Activated CD4-positive, alpha-beta T cell treated with anti-CD3 and anti-CD28 coated beads, Interleukin-2, amount 50 U/mL, for 1 hour (primary cell): Measurements from ENCODE around the gene C17orf100.
"Not testable (repeated sequence)": the region's sequence is repeated elsewhere in the genome, so short reads cannot be mapped to it uniquely, and the experiment has no call there.

ENCODE experiments used
- DNase-seq: peaks from one replicate; pipeline ENCODE4 v3.0.0-alpha.2; 2020

C17orf100 gene

DNA sequence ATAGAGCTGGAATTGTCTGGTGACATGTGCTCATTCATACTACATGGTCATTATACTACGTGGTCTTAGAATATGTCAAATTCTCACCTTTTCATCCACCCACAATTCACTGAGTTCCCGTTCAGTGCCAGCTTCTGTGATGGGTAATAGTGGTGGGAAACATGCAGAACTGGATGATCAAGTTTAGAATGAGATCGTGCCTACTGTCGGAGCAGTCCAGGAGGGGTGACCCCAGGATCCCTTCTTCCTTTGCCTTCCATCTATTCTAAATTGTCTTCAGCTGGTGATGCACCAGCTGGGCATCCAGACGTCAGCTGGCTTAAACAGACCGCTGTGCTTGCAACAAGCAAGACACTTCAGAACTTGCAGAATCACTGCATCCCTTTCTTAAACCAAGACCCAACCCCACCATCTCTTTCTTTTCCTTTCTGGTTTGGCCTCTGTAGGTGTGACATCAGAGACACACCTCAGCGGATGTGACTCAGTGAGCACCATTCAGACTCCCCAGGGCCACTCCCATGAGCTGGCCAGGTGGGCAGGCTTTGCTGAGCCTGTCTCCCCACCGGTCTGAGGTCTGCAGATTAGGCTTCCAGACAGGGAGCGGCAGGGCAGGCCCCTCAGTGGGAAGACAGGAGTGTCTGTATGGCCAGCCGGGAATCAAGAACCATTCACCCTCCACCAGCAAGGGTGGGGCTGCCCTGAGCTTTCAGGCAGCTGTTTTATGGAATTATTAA lies 18.1 kb downstream of the C17orf100 start:
- DNase-seq, result no peak

GRCh38 chr17:6670571-6670970 lies 19.0 kb downstream of the C17orf100 start:
- DNase-seq, result no peak

DNA sequence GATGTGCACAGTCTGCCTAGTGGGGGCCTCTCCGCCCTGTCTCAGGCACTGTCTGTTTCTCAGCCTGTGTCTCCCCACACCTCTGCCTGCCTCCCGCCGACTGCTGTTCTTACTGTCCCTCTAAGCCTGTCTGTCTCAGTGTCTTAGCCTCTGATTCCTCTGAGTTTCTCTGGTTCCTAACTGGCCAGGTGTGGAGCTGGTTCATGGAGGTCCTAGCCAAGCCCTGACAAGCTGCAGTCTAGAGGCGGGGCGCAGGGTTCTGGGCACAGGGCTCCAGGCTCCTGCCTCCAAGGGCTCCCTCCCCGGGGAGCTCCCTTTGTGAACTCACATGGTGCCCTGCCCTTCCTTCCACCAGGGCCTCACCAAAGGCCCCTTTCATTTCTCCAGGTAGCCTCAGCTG lies 19.4 kb downstream of the C17orf100 start:
- no peak for DNase-seq

GRCh38 chr17:6671431-6671830 lies 19.9 kb downstream of the C17orf100 start:
- no peak for DNase-seq

GRCh38 chr17:6674586-6674985 lies 23.0 kb downstream of the C17orf100 start:
- DNase-seq, result no peak

DNA sequence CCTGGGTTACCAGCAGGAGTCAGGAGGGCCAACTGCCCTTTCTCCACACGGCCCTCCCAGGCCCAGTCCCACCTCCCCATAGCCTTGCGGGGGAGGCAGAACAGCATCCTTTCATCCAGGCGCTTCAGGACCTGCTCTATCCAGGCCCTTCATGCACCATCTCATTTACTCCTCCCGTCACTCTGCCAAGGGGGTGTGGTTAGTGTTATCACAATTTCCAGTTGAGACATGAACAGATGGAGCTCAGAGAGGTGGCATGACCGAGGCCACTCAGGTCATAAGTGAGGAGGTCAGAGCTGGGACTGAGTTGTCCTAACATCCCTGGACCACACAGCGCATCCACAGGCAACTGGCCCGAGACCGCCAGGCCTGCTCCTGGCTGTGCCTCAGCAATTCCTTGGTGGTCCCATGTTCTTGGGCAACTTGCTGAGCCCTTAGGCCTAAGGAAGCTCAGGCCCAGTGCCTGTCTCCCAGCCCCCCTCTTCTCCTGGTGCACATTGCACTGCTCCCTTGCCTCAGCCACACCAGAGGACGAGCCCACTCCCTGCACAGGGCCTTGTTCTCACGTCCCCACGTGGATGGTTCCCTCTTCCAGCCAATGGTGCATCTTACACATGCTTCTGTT lies 23.8 kb downstream of the C17orf100 start:
- no peak for DNase-seq

DNA sequence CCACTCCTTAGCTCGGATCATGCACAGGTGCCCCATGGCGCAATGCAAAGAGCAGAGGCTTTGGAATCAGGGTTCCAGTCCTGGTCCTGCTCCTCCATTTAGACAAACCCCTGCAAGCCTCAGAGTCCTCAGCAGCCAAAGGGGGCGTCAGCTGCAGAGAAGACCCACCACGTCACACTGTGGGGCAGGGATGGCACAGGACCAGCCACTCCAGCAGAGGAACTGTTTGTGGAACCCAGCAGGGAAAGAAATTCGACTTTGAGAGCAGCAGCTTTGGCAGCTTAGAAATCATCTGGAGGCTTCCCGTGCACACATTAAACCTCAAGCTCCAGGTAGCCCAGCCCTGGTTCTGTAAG lies 25.2 kb downstream of the C17orf100 start:
- DNase-seq, result no peak

GRCh38 chr17:6677158-6677831 lies 25.7 kb downstream of the C17orf100 start:
- no peak for DNase-seq

DNA sequence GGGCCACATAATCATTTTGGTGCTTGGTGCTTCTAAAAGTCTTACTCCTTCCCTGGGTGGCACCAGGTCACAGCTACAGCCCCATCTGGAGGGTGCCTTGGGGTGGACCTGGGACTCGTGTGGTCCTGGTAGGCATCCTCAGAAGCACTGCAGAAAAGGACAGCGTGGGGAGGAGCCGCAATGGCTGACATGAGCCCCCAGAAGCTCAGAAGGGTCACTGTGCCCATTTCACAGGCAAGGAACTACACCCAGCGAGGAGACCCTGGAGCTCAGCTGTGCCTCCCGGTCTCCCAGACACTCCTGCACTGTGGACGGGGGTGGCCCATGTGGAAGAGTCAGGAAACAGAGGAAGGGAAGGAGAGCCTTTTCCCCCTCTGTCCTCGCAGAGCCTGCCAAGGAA lies 26.4 kb downstream of the C17orf100 start:
- no peak for DNase-seq

- no peak for DNase-seq
Measured at GRCh38 chr17:6679241-6679640, 27.7 kb downstream of the C17orf100 start.

GRCh38 chr17:6681176-6681575 lies 29.6 kb downstream of the C17orf100 start:
- no peak for DNase-seq

DNA sequence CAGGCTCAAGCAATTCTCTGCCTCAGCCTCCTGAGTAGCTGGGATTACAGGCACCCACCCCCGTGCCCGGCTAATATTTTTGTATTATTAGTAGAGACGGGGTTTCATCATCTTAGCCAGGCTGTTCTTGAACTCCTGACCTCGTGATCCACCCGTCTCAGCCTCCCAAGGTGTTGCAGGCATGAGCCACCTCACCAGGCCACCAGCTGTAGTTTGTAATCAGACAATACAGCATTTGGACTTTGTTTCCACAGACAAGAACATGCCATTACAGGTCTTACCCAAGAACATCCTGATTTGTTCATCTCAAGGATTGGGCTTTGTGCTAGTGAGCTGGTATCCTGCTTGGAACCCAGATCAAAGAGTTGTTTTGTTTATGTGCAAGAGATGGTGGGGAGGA lies 30.1 kb downstream of the C17orf100 start:
- no peak for DNase-seq

GRCh38 chr17:6682339-6682738 lies 30.8 kb downstream of the C17orf100 start:
- DNase-seq, result no peak

DNA sequence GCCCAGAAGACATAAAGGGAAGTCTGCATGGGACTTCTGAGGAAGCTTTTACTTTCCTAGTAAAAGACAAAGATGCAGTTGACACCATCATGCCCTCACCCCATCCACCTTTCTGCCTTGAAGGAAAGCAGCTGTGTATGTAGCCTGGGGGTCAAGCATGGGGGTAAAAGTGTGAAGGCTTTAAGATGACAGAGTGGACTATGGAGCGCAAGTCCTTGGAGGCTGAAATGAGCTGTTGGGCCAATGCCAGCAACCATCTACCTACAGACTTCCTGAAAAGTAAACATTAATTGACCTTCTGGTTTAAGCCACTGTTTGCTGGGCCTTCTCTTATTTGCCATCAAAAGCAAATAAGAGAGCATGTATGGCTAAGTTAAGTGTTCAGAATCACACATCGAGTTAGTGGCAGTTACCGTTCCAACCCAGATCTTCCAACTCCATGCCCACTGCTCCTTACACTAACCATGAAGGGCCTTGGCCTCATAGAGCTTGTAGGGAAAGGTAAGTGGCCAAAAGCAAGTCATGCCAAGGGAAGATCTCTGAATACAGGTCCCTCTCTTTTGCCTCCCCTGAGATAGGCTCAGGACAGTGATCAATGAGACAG lies 31.6 kb downstream of the C17orf100 start:
- no peak for DNase-seq

DNA sequence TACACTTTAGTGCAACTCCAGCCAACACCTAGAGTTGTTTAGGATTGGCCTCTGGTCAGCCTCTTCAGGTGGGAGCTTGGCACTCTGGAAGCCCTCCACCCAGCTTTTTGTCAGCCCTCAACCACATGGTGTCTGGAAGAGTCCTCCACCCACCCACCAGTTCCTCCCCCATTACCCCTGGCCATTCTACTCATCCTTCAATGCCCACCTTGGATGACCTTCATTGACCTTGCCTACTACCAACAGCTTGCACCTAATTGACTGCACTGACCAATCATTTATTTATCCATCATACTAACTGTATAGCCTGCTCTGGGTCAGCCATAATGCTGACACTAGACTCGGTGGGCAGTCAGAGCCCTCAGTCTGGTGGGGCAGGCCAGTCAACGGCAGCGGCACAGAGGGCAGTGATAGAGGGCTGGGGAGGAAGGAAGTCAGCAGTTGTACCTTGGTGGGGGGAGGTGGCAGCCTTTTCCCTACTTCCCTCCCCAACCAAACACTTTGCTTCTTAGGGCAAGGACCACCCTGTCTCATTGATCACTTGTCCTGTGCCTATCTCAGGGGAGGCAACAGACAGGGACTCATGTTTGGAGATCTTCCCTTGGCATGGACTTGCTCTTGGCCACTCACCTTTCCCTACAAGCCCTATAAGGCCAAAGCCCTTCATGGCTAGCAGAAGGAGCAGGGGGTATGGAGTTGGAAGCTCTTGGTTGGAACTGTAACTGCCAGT lies 32.3 kb downstream of the C17orf100 start:
- no peak for DNase-seq

DNA sequence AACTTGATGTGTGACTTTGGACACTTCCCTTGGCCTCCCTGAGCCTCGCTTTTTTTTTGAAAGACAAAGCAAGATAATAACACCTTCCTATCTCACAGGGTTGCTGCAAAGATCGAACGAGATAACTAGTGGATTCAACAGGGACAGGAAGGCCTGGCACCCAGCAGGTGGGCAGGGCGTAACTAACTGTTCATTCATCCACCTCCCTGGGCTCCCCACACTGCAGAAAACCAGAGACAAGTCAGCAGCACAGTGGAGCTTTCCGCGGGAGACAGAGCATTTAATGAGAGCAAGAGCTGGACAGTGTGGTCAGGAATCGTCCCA lies 32.9 kb downstream of the C17orf100 start:
- DNase-seq, result no peak

DNA sequence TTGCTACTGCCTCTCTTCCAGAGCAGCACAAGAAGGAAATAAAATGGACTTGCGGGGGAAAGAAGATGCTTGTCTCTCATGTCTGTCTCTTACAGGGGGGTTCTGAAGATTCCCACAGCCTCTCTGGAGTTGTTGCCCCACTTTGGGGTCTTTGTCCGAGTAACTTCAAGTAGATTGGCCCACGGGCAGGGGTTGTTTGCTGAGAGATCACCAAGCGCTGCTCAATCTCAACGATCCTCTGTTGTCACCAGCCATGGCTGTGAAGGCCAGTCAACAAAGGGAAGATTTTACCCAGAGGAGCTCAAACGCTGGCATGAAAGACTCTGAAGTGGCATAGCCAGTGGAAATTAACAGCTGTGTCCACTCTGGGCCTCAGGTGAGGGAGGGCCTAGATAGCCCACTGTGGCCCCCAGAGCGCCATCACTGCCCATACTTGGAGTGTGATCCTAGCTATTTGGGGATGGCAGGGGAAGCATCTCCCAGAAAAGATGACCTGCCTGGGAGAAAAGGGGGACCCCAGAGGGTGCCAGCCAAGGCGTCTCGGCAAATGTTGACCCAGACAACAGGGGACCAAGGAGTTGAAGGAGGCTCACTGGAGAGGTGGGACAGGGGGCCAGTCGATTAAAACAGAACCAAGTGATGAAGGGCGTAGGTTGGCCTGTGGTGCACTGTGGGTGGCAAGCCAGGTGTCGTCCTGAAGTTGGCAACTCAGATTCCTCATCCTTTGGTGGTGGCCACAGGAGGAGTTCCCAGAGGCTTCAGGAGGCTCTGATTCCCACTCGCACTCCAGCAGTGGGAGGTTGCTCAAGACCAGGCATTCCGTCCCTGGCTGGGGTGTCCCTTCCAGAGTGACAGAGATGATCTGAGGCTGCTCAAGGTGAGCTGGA lies 33.6 kb downstream of the C17orf100 start:
- DNase-seq, result no peak

- no peak for DNase-seq
Measured at GRCh38 chr17:6686026-6686425, 34.5 kb downstream of the C17orf100 start.

GRCh38 chr17:6688944-6689343 lies 37.4 kb downstream of the C17orf100 start:
- no peak for DNase-seq

- DNase-seq, result no peak
Measured at GRCh38 chr17:6690641-6691040, 39.1 kb downstream of the C17orf100 start.

DNA sequence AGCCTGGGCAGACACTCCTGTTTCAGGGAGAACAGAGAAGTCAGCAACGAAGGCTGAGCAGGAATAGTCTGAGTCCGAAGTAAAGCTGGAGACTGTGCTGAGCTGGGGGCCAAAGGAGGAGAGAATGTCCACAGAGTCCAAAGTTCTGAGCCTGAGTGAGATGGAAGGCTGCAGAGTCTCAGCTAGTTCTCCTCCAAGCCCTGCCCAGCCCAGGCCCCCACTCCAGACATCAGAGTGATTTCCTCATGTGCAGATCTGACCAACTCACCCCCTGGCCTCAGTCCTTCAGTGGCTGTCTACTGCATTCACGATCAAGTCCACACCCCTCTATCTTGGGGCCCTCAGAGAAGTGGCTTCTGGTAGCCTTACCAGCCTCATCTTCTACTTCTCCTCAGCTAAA lies 40.0 kb downstream of the C17orf100 start:
- no peak for DNase-seq

- DNase-seq, result not testable (repeated sequence)
Measured at GRCh38 chr17:6691958-6692357, 40.4 kb downstream of the C17orf100 start.
